Heart right ventricle (tissue), 16 donors: ENCODE data around the gene UBE2J2. TPM values are rescaled to one million over a fixed set of nuclear protein-coding genes. Genes with fewer than 3 reads are reported as not detected.

Experiments used
- ATAC-seq, 8 donors: fragments of 200-7000 bp; cut with Tn5 transposase; one replicate each; pipeline ENCODE4 v1.9.1; 2020; ENCODE audit warnings: mild to moderate bottlenecking in 8 of 8, moderate library complexity in 8 of 8, moderate number of reproducible peaks in 1 of 8
- DNase-seq, 2 donors: peaks; one replicate each; pipeline ENCODE4 v3.0.0-alpha.2; 2020
- H3K27ac ChIP-seq, 10 donors: fragments of 200-600 bp; sonication (generic) in 2 of 10; one replicate each; pipeline versions ENCODE4 v1.5.0 to v1.8.0; 2020 to 2022; ENCODE audit warnings: mild to moderate bottlenecking in 3 of 10
- H3K27me3 ChIP-seq, 7 donors: fragments of 200-600 bp; one replicate each; pipeline ENCODE4 v1.8.0; 2021 to 2022; ENCODE audit warnings: mild to moderate bottlenecking in 2 of 7
- H3K36me3 ChIP-seq, 9 donors: fragments of 200-600 bp; sonication (generic) in 1 of 9; one replicate each; pipeline versions ENCODE4 v1.5.0 to v1.8.0; 2020 to 2022; ENCODE audit warnings: mild to moderate bottlenecking in 2 of 9
- H3K4me1 ChIP-seq, 9 donors: fragments of 200-600 bp; sonication (generic) in 1 of 9; one replicate each; pipeline versions ENCODE4 v1.5.0 to v1.8.0; 2020 to 2022; ENCODE audit warnings: mild to moderate bottlenecking in 4 of 9
- H3K4me3 ChIP-seq, 10 donors: fragments of 200-600 bp; sonication (generic) in 2 of 10; one replicate each; pipeline versions ENCODE4 v1.5.0 to v1.8.0; 2020 to 2022; ENCODE audit warnings: mild to moderate bottlenecking in 7 of 10, moderate library complexity in 2 of 10
- H3K9me3 ChIP-seq, 11 donors: fragments of 200-600 bp in 10 of 11; sonication (generic) in 2 of 11; one replicate each; pipeline versions ENCODE4 v1.5.0 to v1.8.0; 2013 to 2022; ENCODE audit warnings: mild to moderate bottlenecking in 2 of 11, control low read depth in 1 of 11, moderate library complexity in 1 of 11
- CTCF ChIP-seq, 9 donors: fragments of 200-600 bp; sonication (generic) in 2 of 9; IDR thresholded peaks; one replicate each; pipeline versions ENCODE4 v1.5.0 to v1.8.0; 2021 to 2022; ENCODE audit warnings: antibody characterized with exemption in 9 of 9, mild to moderate bottlenecking in 5 of 9, moderate library complexity in 1 of 9
- WGBS, 2 donors: extraction: QIAGEN DNeasy Blood & Tissue Kit; methylation state at CpG; one replicate each; pipeline ENCODE4 v1.1.7; 2013; ENCODE audit warnings: inconsistent platforms in 1 of 2; 5-methylcytosine and 5-hydroxymethylcytosine counted together
- intact Hi-C, 10 donors: fragments of 100-400 bp; cut with DNase I; formaldehyde crosslinking; loops; one replicate each; pipeline versions ENCODE4 v1.11.1 to v1.14.2; 2022
- polyA plus RNA-seq, 2 donors: library from polyadenylated mRNA; stranded (reverse); fragments of 200-250 nt; gene quantifications; one replicate each; pipeline ENCODE4 v1.2.3, GENCODE V29; 2013
- total RNA-seq, 10 donors: library from RNA; stranded (reverse); fragmentation: NEBNext Ultra II Directional in 3 of 10; extraction: Animal tissue kit (Norgen Biotek cat#: 25700) in 3 of 10; gene quantifications; one replicate each; pipeline versions ENCODE4 v1.2.1 to v1.2.4, GENCODE V29; 2021 to 2023
- donor health status: Arrhythmogenic right ventricular cardiomyopathy.
- donor health status: ischemic (EF 13 %, LVEDD 7.1; RV severe dilation, severe dysfunction).
- donor health status: healthy with polysubstance abuse.
- donor health status: DM: no; HTN: yes; CAD: no.
- donor health status: DM: no; HTN: no; CAD: no.
- donor health status: ischemic (EF 25% LVEDD 6.9; RV normal size, moderate dysfunction).
- donor health status: ischemic (EF 25% LVEDD 5.7; RV mildly dilated, moderate dysfunction).
- donor health status: healthy.
- donor health status: DM: yes; HTN: yes; CAD: no.
- donor health status: Ischemic cardiomyopathy.
- donor health status: ischemic (EF 35%, LVEDD 5.7; RV mildly dilated, moderate dysfunction).
- donor health status: nonischemic (EF 11% LVEDD 7.7; RV severe dilation, severe dysfunction).
- donor health status: DM: yes; HTN: yes; CAD: no.
- donor health status: PGD.
- donor health status: ischemic (EF 29% LVEDD 5.4; RV normal size, mild dysfunction).
- donor health status: nonischemic (EF 23%, LVEDD 6.1; RV moderate dilation, normal function).

The UBE2J2 gene
- total and polyA plus RNA-seq, 12 donors: 23.5 to 44.1 (median 30.5) TPM

DNA sequence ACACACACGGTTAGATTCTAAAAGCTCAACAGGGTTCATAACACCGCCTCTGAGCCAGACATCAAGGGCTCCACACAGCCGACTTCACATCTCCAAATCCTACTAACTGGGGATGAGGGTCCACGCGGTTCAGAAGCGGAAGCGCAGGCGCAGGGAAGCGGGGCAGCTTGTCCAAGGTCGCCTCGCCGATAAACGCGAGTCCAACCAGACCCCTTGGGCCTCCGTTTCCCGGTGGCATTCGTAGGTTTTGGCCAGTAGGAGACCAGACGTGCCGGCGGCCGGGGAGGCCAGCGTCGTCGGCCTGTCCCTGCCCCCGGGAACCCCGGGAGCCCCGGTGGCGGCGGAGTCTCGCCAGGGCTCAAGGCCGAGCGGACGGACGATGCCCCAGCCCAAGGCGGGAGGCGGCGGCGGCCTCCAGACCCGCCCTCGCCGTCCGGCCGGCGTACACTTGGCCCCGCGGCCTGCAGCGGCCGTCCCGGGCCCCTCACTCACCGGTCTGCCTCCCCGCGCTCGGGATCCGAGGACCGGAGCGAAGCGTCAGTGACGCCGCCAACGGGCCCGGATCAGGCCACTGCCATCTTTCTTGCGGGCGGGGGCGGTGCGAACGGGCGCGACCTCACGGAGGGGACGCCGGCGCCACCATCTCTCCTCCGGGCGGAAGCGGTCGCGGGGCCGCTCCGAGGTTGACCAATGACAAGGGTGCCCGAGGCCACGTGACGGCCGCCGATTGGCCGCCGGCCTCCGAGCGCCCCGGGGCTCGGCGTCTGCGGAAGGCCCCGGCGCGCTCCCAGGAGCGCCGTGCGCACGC lies 42.0 kb downstream of the UBE2J2 start, which contains the start of gene SDF4:
Gene SDF4 (minus strand): TSS at position 602 of the 808 bp plus-strand sequence. CDS start 3,229 bp downstream, outside the sequence.
- TF ChIP-seq CTCF (IDR thresholded peaks at IDR 0.05): no peak
- Histone ChIP-seq H3K36me3 (peaks cover 0 to 38% (median 14%) of the 10 kb centered on the region in 9 donors), H3K9me3 (no peaks in the 10 kb centered on the region), H3K4me3 (peak within 1 kb of the TSS; percentile 73 to 100 (median 96)), H3K27ac (peak within 1 kb of the TSS; percentile 92 to 99 (median 96)), H3K27me3 (no peaks in the 10 kb centered on the region), H3K4me1 (peaks cover 11 to 48% (median 30%) of the 10 kb centered on the region in 9 donors)
- intact Hi-C loops: loop anchor here in 4 of 10 donors (2.0 to 5.0 kb wide), 4 partner anchors 41 to 115 kb away; partner anchors contain the start of genes C1orf159 (in 1 of the 4) and UBE2J2 (in 1 of the 4)
- DNase-seq (peak; percentile 97), ATAC-seq (peak; percentile 96 to 99 (median 98))
- 0% methylated on average over 66 to 99 of the region's 99 CpGs for WGBS, 2 donors

GRCh38 chr1:1230656-1231399 lies 42.8 kb downstream of the UBE2J2 start:
- H3K4me1 ChIP-seq: peaks cover 11 to 53% (median 30%) of the 10 kb centered on the region in 9 donors
- WGBS, 2 donors: 12 to 13% methylated on average over 24 of the region's 24 CpGs
- peak overlapping the region; percentile 92 to 99 (median 96) for H3K27ac ChIP-seq
- H3K9me3 ChIP-seq: no peaks in the 10 kb centered on the region
- H3K4me3 ChIP-seq: peak overlapping the region; percentile 73 to 100 (median 96)
- DNase-seq (no peak), ATAC-seq (peak in 2 of 8 donors; percentile 0 to 12)
- H3K36me3 ChIP-seq: peaks cover 0 to 46% (median 16%) of the 10 kb centered on the region in 9 donors
- no peaks in the 10 kb centered on the region for H3K27me3 ChIP-seq
- TF ChIP-seq CTCF (IDR thresholded peaks at IDR 0.05): peak in 4 of 9 donors; percentile 6 to 27 (median 22)
- intact Hi-C loops: loop anchor here in 4 of 10 donors (2.0 to 5.0 kb wide), 4 partner anchors 41 to 114 kb away; partner anchors contain the start of genes C1orf159 (in 1 of the 4) and UBE2J2 (in 1 of the 4)

DNA sequence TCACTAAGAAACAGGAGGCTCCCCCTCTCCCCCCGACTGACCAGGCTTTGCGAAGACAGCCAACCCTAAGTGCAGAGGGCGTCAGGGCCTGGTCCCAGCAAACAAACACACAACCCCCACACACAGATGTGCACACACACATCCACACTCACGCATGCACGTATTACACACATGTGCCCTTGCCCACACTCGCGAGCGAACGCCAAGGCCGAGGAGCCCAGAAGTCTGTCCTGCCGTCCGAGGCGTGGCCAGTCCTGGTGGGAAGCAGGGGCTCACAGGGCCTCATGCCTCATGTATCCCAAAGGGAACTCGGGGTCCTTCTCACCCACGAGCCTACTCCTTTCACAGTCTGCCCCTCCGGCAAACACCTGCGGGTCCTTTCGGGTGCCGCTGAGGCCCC lies 43.9 kb downstream of the UBE2J2 start:
- peaks cover 11 to 61% (median 35%) of the 10 kb centered on the region in 9 donors for H3K4me1 ChIP-seq
- ATAC-seq: no peak
- peaks cover 0 to 54% (median 17%) of the 10 kb centered on the region in 9 donors for H3K36me3 ChIP-seq
- no peak overlapping the region for H3K27ac ChIP-seq
- WGBS, 2 donors: 90% methylated on average over 19 of the region's 19 CpGs
- H3K4me3 ChIP-seq: peak overlapping the region in 4 of 10 donors; percentile 13 to 95 (median 82)
- intact Hi-C loops: loop anchor here in 4 of 10 donors (2.0 to 5.0 kb wide), 4 partner anchors 43 to 113 kb away; partner anchors contain the start of genes C1orf159 (in 1 of the 4) and UBE2J2 (in 1 of the 4)
- DNase-seq: no peak
- TF ChIP-seq CTCF (IDR thresholded peaks at IDR 0.05): no peak
- no peaks in the 10 kb centered on the region for H3K27me3 ChIP-seq
- no peaks in the 10 kb centered on the region for H3K9me3 ChIP-seq
